Nephron (organoid): ENCODE measurements around the gene MOV10.
A peak's percentile ranks its signal among the peaks of the same experiment; 100 is the strongest.

ENCODE experiments used
- H3K27ac Mint-ChIP-seq, 3 experiments: 2 replicates each; pipeline ENCODE4 v1.8.0; 2020; ENCODE audit warnings: mixed read lengths in 3 of 3, mild to moderate bottlenecking in 2 of 3, moderate library complexity in 1 of 3
- H3K27me3 Mint-ChIP-seq: 2 replicates; pipeline ENCODE4 v1.8.0; 2021; ENCODE audit warnings: low read depth, mild to moderate bottlenecking, moderate library complexity, mixed read lengths
- H3K36me3 Mint-ChIP-seq: 2 replicates; pipeline ENCODE4 v1.8.0; 2020; ENCODE audit warnings: low read depth, mixed read lengths
- H3K4me1 Mint-ChIP-seq: 2 replicates; pipeline ENCODE4 v1.8.0; 2020; ENCODE audit warnings: mixed read lengths
- H3K4me3 Mint-ChIP-seq, 3 experiments: 2 replicates each; pipeline ENCODE4 v1.8.0; 2020; ENCODE audit warnings: mild to moderate bottlenecking in 3 of 3, mixed read lengths in 3 of 3, moderate library complexity in 2 of 3
- H3K9me3 Mint-ChIP-seq: 2 replicates; pipeline ENCODE4 v1.8.0; 2020; ENCODE audit warnings: mixed read lengths
- CTCF ChIP-seq, 3 experiments: fragments of 200-600 bp; sonication (generic); IDR thresholded peaks; one replicate each; pipeline ENCODE4 v1.5.0; 2021; ENCODE audit warnings: antibody characterized with exemption in 3 of 3; ENCODE audit not compliant: unreplicated experiment in 3 of 3

Gene MOV10

GRCh38 chr1:112633628-112634027, 40.8 kb upstream of the MOV10 start:
- H3K27me3 Mint-ChIP-seq = no peaks in the 10 kb centered on the region

GRCh38 chr1:112634367-112634766, 40.1 kb upstream of the MOV10 start:
- peak overlapping the region in 1 of 3 experiments; percentile 23 for H3K27ac Mint-ChIP-seq
- no peak overlapping the region for H3K4me3 Mint-ChIP-seq
- TF ChIP-seq CTCF (IDR thresholded peaks at IDR 0.05; ENCODE audit: unreplicated experiment in 3 of 3) = no peak
- peaks cover 3% of the 10 kb centered on the region for H3K9me3 Mint-ChIP-seq
- H3K36me3 Mint-ChIP-seq = peaks cover 36% of the 10 kb centered on the region
- H3K4me1 Mint-ChIP-seq = peaks cover 10% of the 10 kb centered on the region
- no peaks in the 10 kb centered on the region for H3K27me3 Mint-ChIP-seq

More at GRCh38 chr1:112633628-112634027, 40.8 kb upstream of the MOV10 start:
- Mint-ChIP-seq H3K36me3 (peaks cover 32% of the 10 kb centered on the region), H3K4me1 (peaks cover 10% of the 10 kb centered on the region), H3K27ac (no peak overlapping the region), H3K9me3 (peaks cover 3% of the 10 kb centered on the region), H3K4me3 (no peak overlapping the region)
- TF ChIP-seq CTCF (IDR thresholded peaks at IDR 0.05; ENCODE audit: unreplicated experiment in 3 of 3) = no peak

- H3K36me3 Mint-ChIP-seq = peaks cover 32% of the 10 kb centered on the region
- no peaks in the 10 kb centered on the region for H3K27me3 Mint-ChIP-seq
- TF ChIP-seq CTCF (IDR thresholded peaks at IDR 0.05; ENCODE audit: unreplicated experiment in 3 of 3) = no peak
Measured at GRCh38 chr1:112636056-112636455, 38.4 kb upstream of the MOV10 start.

GRCh38 chr1:112636597-112637253, 37.7 kb upstream of the MOV10 start:
- H3K9me3 Mint-ChIP-seq = peaks cover 3% of the 10 kb centered on the region
- peaks cover 10% of the 10 kb centered on the region for H3K4me1 Mint-ChIP-seq
- no peak overlapping the region for H3K4me3 Mint-ChIP-seq
- TF ChIP-seq CTCF (IDR thresholded peaks at IDR 0.05; ENCODE audit: unreplicated experiment in 3 of 3) = no peak
- peaks cover 28% of the 10 kb centered on the region for H3K36me3 Mint-ChIP-seq
- peak overlapping the region; percentile 9 to 50 (median 19) for H3K27ac Mint-ChIP-seq
- H3K27me3 Mint-ChIP-seq = no peaks in the 10 kb centered on the region

More at GRCh38 chr1:112636056-112636455, 38.4 kb upstream of the MOV10 start:
- no peak overlapping the region for H3K27ac Mint-ChIP-seq
- H3K9me3 Mint-ChIP-seq = peaks cover 3% of the 10 kb centered on the region
- H3K4me1 Mint-ChIP-seq = peaks cover 10% of the 10 kb centered on the region
- no peak overlapping the region for H3K4me3 Mint-ChIP-seq

GRCh38 chr1:112637254-112638109, 37.0 kb upstream of the MOV10 start:
- no peak for TF ChIP-seq CTCF (IDR thresholded peaks at IDR 0.05; ENCODE audit: unreplicated experiment in 3 of 3)
- Mint-ChIP-seq H3K36me3 (peaks cover 30% of the 10 kb centered on the region), H3K27me3 (no peaks in the 10 kb centered on the region), H3K27ac (peak overlapping the region in 1 of 3 experiments; percentile 50), H3K4me1 (peaks cover 10% of the 10 kb centered on the region), H3K4me3 (no peak overlapping the region), H3K9me3 (peaks cover 3% of the 10 kb centered on the region)
